HepG2 (cell line): ENCODE results near the gene USP7. TPM values are rescaled to one million over a fixed set of nuclear protein-coding genes. Genes with fewer than 3 reads are reported as not detected.

Experiments
- BHLHE40 ChIP-seq: IDR thresholded peaks from 2 replicates; pipeline ENCODE4 v1.6.1; 2011; ENCODE audit warnings: low read length, improper control_type of control experiment
- CENPT ChIP-seq: sonication (generic); formaldehyde crosslinking; IDR thresholded peaks from 2 replicates; pipeline ENCODE4 v1.8.0; 2022; ENCODE audit warnings: low read depth, mild to moderate bottlenecking, moderate library complexity, missing genetic modification reagents
- CENPX ChIP-seq: sonication (generic); formaldehyde crosslinking; IDR thresholded peaks from 2 replicates; pipeline ENCODE4 v1.9.0; 2021; ENCODE audit warnings: mild to moderate bottlenecking, missing genetic modification reagents, moderate library complexity
- KDM2A ChIP-seq: sonication (generic); formaldehyde crosslinking; IDR thresholded peaks from 2 replicates; pipeline ENCODE4 v1.4.0; 2020; ENCODE audit warnings: low read depth, missing genetic modification reagents, borderline replicate concordance
- MED13 ChIP-seq: sonication (generic); formaldehyde crosslinking; IDR thresholded peaks from 2 replicates; pipeline ENCODE4 v1.5.0; 2020; ENCODE audit warnings: missing genetic modification reagents
- NFYB ChIP-seq: sonication (generic); formaldehyde crosslinking; IDR thresholded peaks from 2 replicates; pipeline ENCODE4 v1.4.0; 2020; ENCODE audit warnings: missing genetic modification reagents
- ONECUT2 ChIP-seq: sonication (generic); formaldehyde crosslinking; IDR thresholded peaks from 2 replicates; pipeline ENCODE4 v1.4.0; 2020; ENCODE audit warnings: missing genetic modification reagents
- RARG ChIP-seq: sonication (generic); formaldehyde crosslinking; IDR thresholded peaks from 2 replicates; pipeline ENCODE4 v1.4.0; 2020; ENCODE audit warnings: low read depth, mild to moderate bottlenecking, missing genetic modification reagents
- RXRA ChIP-seq: sonication (generic); formaldehyde crosslinking; IDR thresholded peaks from 2 replicates; pipeline ENCODE4 v1.5.1; 2020; ENCODE audit warnings: missing genetic modification reagents
- RXRB ChIP-seq: IDR thresholded peaks from 2 replicates; pipeline ENCODE4 v1.6.1; 2016; ENCODE audit warnings: borderline replicate concordance, missing genetic modification reagents, missing compliant biosample characterization
- ZNF136 ChIP-seq: sonication (generic); formaldehyde crosslinking; IDR thresholded peaks from 2 replicates; pipeline ENCODE4 v1.8.1; 2022; ENCODE audit warnings: low read depth, mild to moderate bottlenecking, moderate library complexity, missing genetic modification reagents
- ZNF20 ChIP-seq: sonication (generic); formaldehyde crosslinking; IDR thresholded peaks from 2 replicates; pipeline ENCODE4 v1.4.0; 2020; ENCODE audit warnings: mild to moderate bottlenecking, moderate library complexity, missing genetic modification reagents
- ZNF510 ChIP-seq: sonication (generic); formaldehyde crosslinking; IDR thresholded peaks from 2 replicates; pipeline ENCODE4 v1.4.0; 2020; ENCODE audit warnings: low read depth, mild to moderate bottlenecking, missing genetic modification reagents
- polyA plus RNA-seq, 8 experiments: library from polyadenylated mRNA; depleted of rRNA in 3 of 8; stranded (reverse) in 7 of 8; unstranded in 1 of 8; fragments of >200 nt; fragmentation: Illumina TruSeq in 4 of 8; extraction: Trizol in 4 of 8; gene quantifications; 2 replicates each; pipeline versions ENCODE4 v1.2.1 to v1.2.3, GENCODE V29; 2011 to 2016; ENCODE audit warnings: low read depth in 4 of 8, missing spikeins in 1 of 8, mixed read lengths in 1 of 8; ENCODE audit not compliant: insufficient read depth in 1 of 8
- total RNA-seq, 5 experiments: library from RNA; depleted of rRNA; stranded (reverse); fragments of >200 nt; fragmentation: Illumina TruSeq; extraction: Trizol; gene quantifications; 2 replicates each; pipeline ENCODE4 v1.2.3, GENCODE V29; 2016; ENCODE audit warnings: low read depth in 1 of 5
- TF ChIP-seq, protein P1 (sequence below): sonication (generic); formaldehyde crosslinking; IDR thresholded peaks from 2 replicates; pipeline ENCODE4 v1.4.0; 2020; ENCODE audit warnings: missing genetic modification reagents, borderline replicate concordance
- TF ChIP-seq, protein P2 (sequence below): sonication (generic); formaldehyde crosslinking; IDR thresholded peaks from 2 replicates; pipeline ENCODE4 v1.9.0; 2021; ENCODE audit warnings: missing genetic modification reagents, mild to moderate bottlenecking, borderline replicate concordance
- TF ChIP-seq, protein P3 (sequence below): sonication (generic); formaldehyde crosslinking; IDR thresholded peaks from 2 replicates; pipeline ENCODE4 v1.4.0; 2020; ENCODE audit warnings: missing genetic modification reagents

USP7 gene
- total and polyA plus RNA-seq, 2 of the 13 experiments (the other 11 are each of a cell fraction or from before 2014, with no cell fraction given): 52.5 to 173 TPM

DNA sequence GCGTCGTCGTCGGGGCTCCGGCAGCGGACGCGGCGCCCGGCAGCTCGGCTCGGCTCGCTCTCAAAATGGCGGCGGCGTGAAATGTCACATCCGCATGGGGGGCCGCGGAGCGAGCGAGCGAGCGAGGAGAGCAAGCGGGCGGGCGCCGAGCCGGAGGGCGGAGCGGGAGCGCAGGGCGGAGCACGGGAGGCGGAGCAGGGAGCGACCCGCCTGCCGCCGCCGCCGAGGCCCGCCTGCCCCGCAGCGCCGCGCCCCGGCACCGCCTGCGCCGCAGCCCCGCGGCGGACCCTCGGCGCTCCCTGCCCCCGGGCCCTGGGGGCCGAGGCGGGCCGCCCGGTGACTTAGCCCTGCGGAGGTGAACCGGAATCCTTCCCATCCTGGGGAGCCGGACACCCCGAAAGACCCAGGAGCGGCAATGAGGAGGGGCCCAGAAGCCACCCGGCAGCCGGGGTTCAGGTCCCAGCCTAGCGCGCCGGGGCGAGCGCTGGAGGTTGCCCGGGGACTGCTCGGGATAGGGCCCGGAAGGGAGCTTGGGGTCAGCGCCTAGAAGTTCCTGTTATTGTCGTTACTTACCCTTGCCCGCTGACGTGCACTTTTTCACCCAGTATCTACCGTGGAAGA, at the start of gene USP7 (continued):
- TF ChIP-seq ZNF20: no peak
- TF ChIP-seq, protein P1, sequence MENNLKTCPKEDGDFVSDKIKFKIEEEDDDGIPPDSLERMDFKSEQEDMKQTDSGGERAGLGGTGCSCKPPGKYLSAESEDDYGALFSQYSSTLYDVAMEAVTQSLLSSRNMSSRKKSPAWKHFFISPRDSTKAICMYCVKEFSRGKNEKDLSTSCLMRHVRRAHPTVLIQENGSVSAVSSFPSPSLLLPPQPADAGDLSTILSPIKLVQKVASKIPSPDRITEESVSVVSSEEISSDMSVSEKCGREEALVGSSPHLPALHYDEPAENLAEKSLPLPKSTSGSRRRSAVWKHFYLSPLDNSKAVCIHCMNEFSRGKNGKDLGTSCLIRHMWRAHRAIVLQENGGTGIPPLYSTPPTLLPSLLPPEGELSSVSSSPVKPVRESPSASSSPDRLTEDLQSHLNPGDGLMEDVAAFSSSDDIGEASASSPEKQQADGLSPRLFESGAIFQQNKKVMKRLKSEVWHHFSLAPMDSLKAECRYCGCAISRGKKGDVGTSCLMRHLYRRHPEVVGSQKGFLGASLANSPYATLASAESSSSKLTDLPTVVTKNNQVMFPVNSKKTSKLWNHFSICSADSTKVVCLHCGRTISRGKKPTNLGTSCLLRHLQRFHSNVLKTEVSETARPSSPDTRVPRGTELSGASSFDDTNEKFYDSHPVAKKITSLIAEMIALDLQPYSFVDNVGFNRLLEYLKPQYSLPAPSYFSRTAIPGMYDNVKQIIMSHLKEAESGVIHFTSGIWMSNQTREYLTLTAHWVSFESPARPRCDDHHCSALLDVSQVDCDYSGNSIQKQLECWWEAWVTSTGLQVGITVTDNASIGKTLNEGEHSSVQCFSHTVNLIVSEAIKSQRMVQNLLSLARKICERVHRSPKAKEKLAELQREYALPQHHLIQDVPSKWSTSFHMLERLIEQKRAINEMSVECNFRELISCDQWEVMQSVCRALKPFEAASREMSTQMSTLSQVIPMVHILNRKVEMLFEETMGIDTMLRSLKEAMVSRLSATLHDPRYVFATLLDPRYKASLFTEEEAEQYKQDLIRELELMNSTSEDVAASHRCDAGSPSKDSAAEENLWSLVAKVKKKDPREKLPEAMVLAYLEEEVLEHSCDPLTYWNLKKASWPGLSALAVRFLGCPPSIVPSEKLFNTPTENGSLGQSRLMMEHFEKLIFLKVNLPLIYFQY: peak; percentile 69; the same call in 1 of the 2 replicates
- peak; percentile 31 for TF ChIP-seq RXRA
- no peak; the same call in 1 of the 2 replicates for TF ChIP-seq CENPT (CRISPR knock-in tag)
- TF ChIP-seq, protein P2, sequence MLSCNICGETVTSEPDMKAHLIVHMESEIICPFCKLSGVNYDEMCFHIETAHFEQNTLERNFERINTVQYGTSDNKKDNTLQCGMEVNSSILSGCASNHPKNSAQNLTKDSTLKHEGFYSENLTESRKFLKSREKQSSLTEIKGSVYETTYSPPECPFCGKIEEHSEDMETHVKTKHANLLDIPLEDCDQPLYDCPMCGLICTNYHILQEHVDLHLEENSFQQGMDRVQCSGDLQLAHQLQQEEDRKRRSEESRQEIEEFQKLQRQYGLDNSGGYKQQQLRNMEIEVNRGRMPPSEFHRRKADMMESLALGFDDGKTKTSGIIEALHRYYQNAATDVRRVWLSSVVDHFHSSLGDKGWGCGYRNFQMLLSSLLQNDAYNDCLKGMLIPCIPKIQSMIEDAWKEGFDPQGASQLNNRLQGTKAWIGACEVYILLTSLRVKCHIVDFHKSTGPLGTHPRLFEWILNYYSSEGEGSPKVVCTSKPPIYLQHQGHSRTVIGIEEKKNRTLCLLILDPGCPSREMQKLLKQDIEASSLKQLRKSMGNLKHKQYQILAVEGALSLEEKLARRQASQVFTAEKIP: no peak
- TF ChIP-seq BHLHE40: no peak
- TF ChIP-seq, protein P3, sequence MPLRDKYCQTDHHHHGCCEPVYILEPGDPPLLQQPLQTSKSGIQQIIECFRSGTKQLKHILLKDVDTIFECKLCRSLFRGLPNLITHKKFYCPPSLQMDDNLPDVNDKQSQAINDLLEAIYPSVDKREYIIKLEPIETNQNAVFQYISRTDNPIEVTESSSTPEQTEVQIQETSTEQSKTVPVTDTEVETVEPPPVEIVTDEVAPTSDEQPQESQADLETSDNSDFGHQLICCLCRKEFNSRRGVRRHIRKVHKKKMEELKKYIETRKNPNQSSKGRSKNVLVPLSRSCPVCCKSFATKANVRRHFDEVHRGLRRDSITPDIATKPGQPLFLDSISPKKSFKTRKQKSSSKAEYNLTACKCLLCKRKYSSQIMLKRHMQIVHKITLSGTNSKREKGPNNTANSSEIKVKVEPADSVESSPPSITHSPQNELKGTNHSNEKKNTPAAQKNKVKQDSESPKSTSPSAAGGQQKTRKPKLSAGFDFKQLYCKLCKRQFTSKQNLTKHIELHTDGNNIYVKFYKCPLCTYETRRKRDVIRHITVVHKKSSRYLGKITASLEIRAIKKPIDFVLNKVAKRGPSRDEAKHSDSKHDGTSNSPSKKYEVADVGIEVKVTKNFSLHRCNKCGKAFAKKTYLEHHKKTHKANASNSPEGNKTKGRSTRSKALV (CRISPR knock-in tag): no peak
- no peak for TF ChIP-seq ZNF510
- TF ChIP-seq CENPX (CRISPR knock-in tag): no peak
- no peak; the same call in 1 of the 2 replicates for TF ChIP-seq ZNF136 (CRISPR knock-in tag)
- TF ChIP-seq ONECUT2: no peak
- TF ChIP-seq KDM2A (CRISPR knock-in tag): peak; percentile 95
- TF ChIP-seq RARG: no peak
- TF ChIP-seq MED13 (CRISPR knock-in tag): no peak
- peak; percentile 30; the same call in 1 of the 2 replicates for TF ChIP-seq RXRB (CRISPR knock-in tag)
- TF ChIP-seq NFYB (CRISPR knock-in tag): no peak
